ENCODE data around the gene SSR2.

Gene SSR2

DNA sequence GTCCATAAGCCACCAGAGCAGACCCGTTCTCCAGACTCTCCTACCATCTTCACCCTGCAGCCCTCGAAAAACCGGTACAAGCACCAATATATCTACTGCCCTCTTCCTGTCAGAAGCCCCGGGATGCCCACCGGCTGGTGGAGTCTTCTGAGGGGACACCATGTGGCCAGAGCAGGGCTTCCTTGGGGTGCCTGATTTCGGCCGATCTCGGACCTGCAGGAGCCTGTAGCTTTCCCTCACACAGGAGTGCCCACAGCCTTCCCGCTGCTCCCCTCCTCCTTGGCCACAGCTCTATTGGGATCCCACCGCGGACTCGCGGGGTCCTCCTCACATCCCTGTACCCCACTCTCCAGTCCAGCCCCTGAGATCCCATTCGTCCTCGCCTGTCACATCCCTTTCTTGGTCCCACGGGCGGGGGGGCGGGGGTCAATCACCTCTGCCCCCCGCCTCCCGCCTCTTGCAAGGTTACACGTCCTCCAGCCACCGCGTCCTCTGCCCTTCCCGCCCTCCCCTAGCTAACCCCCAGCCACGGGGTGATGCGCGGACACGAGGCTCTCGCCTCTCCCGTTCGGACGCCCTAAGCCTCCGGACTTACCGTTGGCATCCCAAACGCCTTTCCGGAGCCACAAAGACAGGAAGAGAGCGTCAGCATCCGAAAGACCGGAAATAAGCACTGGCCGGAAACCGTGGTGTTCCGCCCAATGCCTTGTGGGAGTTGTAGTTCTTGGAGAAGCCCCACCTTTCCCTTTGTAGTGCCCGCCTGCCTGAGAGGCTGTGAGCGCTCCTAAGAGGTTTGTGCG is at the start of gene SSR2:
Gene SSR2 (minus strand): TSS at position 659 of the 800 bp plus-strand sequence. CDS start 784 bp downstream, outside the sequence.
- no peak for TF ChIP-seq Cebpa-rat (IDR thresholded peaks at IDR 0.05)
- peak within 1 kb of the TSS; percentile 82 for H3K4me3 ChIP-seq
- H3K9ac ChIP-seq: peak within 1 kb of the TSS; percentile 86
- no peaks in the 10 kb centered on the region for H3K27me3 ChIP-seq
- H3K27ac ChIP-seq: peak within 1 kb of the TSS; percentile 82
- no peaks in the 10 kb centered on the region for H3K9me3 ChIP-seq
- H4K20me1 ChIP-seq: 0 out of 2 replicates have a peak, but pooled peaks cover 6% of the 10 kb centered on the region
- H3K4me1 ChIP-seq: peaks cover 35% of the 10 kb centered on the region
- peak within 1 kb of the TSS; percentile 90 for H3K4me2 ChIP-seq
- peaks cover 42% of the 10 kb centered on the region for H3K36me3 ChIP-seq

DNA sequence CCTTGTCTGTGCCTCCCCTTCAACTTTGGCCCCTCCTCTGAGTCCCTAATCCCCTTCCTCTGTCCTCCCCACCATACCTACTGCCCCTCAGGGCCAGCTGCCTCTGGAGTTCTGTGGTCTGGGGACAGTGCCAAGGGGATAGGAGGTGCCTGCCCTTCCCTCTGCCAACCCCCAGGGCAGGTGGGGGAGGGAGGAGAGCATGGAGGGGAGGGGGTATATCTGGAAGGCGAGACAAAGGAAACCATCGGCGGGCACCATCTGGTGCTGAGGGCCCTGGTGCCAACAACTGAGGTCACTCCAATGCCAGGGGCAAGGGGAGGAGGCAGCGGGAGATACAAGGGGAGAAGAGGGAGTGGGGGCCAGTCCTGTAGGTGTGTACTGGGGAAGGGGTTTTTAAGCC is 49.8 kb upstream of the SSR2 start:
- H4K20me1 ChIP-seq: peaks cover 47% of the 10 kb centered on the region
- peak overlapping the region; percentile 19; the same call in 1 of the 2 replicates for H3K27ac ChIP-seq
- no peaks in the 10 kb centered on the region for H3K27me3 ChIP-seq
- peak overlapping the region; percentile 32 for H3K4me2 ChIP-seq
- H3K4me3 ChIP-seq: no peak overlapping the region
- no peaks in the 10 kb centered on the region for H3K9me3 ChIP-seq
- TF ChIP-seq Cebpa-rat (IDR thresholded peaks at IDR 0.05): no peak
- peaks cover 54% of the 10 kb centered on the region for H3K4me1 ChIP-seq
- H3K36me3 ChIP-seq: peaks cover 29% of the 10 kb centered on the region
- H3K9ac ChIP-seq: no peak overlapping the region

DNA sequence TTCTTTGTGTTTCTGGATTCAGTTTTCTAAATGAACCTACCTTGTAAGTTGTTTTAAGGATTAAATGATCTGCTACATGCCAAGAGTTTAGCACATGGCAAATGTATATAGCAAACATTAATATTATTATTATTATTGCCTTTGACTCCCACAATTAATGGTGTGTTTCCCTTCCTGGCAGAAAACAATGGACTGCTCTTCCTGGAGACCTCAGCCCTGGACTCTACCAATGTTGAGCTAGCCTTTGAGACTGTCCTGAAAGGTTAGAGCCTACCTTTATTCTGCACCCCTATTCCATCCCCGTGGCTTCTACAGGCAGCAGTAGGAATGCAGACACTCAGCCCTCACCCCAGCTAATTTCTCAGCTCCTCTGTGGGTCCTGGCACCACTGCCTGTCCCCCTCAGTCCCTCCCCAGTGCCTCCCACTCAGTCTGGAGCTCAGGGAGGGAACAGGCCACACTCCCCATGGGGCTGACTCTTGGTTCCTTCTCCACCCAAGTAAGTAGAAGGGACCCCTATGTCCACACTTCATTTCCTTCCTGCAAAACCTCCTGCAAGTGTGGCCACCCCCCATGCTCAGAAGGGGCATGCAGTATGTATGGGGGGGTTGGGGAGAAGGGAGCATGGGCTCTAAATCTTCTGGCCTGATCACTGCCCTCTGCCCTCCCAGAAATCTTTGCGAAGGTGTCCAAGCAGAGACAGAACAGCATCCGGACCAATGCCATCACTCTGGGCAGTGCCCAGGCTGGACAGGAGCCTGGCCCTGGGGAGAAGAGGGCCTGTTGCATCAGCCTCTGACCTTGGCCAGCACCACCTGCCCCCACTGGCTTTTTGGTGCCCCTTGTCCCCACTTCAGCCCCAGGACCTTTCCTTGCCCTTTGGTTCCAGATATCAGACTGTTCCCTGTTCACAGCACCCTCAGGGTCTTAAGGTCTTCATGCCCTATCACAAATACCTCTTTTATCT is 49.0 kb upstream of the SSR2 start:
- H3K4me3 ChIP-seq: no peak overlapping the region
- H3K36me3 ChIP-seq: peaks cover 21% of the 10 kb centered on the region
- no peaks in the 10 kb centered on the region for H3K27me3 ChIP-seq
- no peak overlapping the region for H3K9ac ChIP-seq
- no peaks in the 10 kb centered on the region for H3K9me3 ChIP-seq
- H3K4me2 ChIP-seq: peak overlapping the region; percentile 32
- H3K27ac ChIP-seq: no peak overlapping the region; the same call in 1 of the 2 replicates
- peaks cover 40% of the 10 kb centered on the region for H4K20me1 ChIP-seq
- peaks cover 54% of the 10 kb centered on the region for H3K4me1 ChIP-seq
- no peak for TF ChIP-seq Cebpa-rat (IDR thresholded peaks at IDR 0.05)

DNA sequence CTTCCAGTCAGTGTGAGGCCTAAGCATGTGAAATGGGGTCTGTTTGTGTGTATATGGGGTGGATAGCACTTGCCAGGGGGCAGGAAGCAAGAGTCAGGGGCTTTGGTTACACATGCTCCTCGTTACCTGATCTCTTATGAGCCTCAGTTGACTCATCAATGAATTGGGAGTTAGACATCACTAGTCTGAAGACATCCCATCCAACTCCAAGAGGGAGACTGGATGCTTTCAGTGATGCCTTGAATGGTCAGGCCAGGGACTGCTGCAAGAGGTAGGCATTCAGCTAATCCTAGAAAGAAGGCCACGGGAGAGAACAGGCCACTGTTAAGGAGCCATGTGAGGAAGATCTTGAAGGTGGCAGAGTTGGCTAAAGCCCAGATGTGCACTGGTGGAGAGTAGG is 46.5 kb upstream of the SSR2 start:
- no peak overlapping the region for H3K4me3 ChIP-seq
- no peak for TF ChIP-seq Cebpa-rat (IDR thresholded peaks at IDR 0.05)
- no peaks in the 10 kb centered on the region for H3K27me3 ChIP-seq
- H3K9ac ChIP-seq: no peak overlapping the region
- H3K36me3 ChIP-seq: peaks cover under 1% of the 10 kb centered on the region
- H4K20me1 ChIP-seq: peaks cover 17% of the 10 kb centered on the region
- no peaks in the 10 kb centered on the region for H3K9me3 ChIP-seq
- peaks cover 47% of the 10 kb centered on the region for H3K4me1 ChIP-seq
- H3K4me2 ChIP-seq: no peak overlapping the region
- no peak overlapping the region for H3K27ac ChIP-seq

DNA sequence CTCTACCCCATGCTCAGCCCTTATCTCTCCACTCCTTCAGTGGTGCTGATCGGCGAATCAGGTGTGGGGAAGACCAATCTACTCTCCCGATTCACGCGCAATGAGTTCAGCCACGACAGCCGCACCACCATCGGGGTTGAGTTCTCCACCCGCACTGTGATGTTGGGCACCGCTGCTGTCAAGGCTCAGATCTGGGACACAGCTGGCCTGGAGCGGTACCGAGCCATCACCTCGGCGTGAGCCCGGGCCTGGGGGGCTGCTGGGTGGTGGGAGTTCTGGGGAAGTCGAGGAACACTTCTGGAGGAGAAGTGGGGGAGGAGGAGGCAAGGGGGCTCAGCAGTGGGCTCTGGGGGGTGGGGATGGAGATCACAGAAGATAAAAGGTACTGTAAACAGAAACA is 45.1 kb upstream of the SSR2 start:
- H4K20me1 ChIP-seq: peaks cover 5% of the 10 kb centered on the region
- H3K4me3 ChIP-seq: no peak overlapping the region
- H3K9ac ChIP-seq: no peak overlapping the region
- TF ChIP-seq Cebpa-rat (IDR thresholded peaks at IDR 0.05): no peak
- H3K4me2 ChIP-seq: peak overlapping the region; percentile 42; the same call in 1 of the 2 replicates
- no peak overlapping the region for H3K27ac ChIP-seq
- H3K4me1 ChIP-seq: peaks cover 45% of the 10 kb centered on the region
- H3K9me3 ChIP-seq: no peaks in the 10 kb centered on the region
- no peaks in the 10 kb centered on the region for H3K27me3 ChIP-seq
- no peaks in the 10 kb centered on the region for H3K36me3 ChIP-seq

DNA sequence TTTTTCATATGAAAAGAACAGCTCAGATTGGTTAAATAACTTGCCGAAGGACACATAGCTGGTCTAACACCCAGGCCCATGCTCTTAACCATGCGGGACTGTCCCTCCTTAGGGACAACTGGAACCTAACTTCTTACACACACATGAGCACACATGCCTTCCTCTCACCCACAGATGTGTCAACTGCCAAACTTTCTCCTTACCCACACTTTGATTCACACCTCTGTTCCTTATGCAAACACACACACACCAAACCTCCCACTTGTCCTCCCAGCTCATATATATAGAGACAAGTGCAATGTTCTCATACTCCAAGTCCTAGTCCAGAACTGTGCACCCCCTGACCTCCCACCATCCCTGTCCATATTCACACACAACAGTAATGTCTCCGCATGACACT is 44.5 kb upstream of the SSR2 start:
- Histone ChIP-seq H3K27ac (peak overlapping the region; percentile 5; the same call in 1 of the 2 replicates), H3K36me3 (no peaks in the 10 kb centered on the region), H3K4me1 (peaks cover 39% of the 10 kb centered on the region), H3K4me2 (peak overlapping the region; percentile 42), H3K9me3 (no peaks in the 10 kb centered on the region), H3K4me3 (no peak overlapping the region), H3K27me3 (no peaks in the 10 kb centered on the region), H3K9ac (no peak overlapping the region), H4K20me1 (0 out of 2 replicates have a peak, but pooled peaks cover 4% of the 10 kb centered on the region)
- TF ChIP-seq Cebpa-rat (IDR thresholded peaks at IDR 0.05): no peak

DNA sequence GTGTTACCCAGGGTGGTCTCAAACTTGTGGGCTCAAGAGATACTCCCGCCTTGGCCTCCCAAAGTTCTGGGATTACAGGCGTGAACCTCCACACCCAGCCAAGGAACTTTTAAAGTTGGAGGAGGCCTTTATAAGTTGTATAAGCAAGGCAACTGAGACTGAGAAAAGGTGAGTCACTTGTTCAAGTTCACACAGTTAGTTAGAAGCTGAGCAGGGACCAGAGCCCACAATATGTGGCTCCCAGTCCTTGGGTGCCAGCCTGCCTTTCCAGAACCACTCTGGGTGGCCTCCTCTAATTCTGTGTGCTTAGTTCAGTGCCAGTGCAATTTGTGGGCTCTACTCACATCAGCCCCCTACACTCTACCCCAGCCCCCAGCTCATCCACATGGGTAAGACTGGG is 43.9 kb upstream of the SSR2 start:
- TF ChIP-seq Cebpa-rat (IDR thresholded peaks at IDR 0.05): no peak
- H3K36me3 ChIP-seq: no peaks in the 10 kb centered on the region
- H3K9ac ChIP-seq: no peak overlapping the region; the same call in 1 of the 2 replicates
- H3K4me3 ChIP-seq: no peak overlapping the region
- no peaks in the 10 kb centered on the region for H3K9me3 ChIP-seq
- H3K4me2 ChIP-seq: peak overlapping the region; percentile 42; the same call in 1 of the 2 replicates
- H3K4me1 ChIP-seq: peaks cover 34% of the 10 kb centered on the region
- no peaks in the 10 kb centered on the region for H3K27me3 ChIP-seq
- H4K20me1 ChIP-seq: no peaks in the 10 kb centered on the region
- peak overlapping the region; percentile 5; the same call in 1 of the 2 replicates for H3K27ac ChIP-seq

DNA sequence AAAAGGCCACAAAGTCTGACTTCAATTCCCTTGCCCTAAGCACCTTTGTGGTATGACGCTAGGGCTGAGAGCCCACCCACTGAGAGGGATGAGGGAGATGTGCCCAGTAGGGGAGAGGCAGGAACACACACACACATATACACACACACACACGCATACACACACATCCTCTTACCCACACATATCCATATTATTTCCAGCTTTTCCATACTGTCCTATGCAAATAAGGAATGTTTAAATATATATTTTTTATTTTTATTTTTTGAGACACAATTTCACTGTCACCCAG is 43.2 kb upstream of the SSR2 start:
- Histone ChIP-seq H3K27me3 (no peaks in the 10 kb centered on the region), H4K20me1 (no peaks in the 10 kb centered on the region), H3K4me1 (peaks cover 34% of the 10 kb centered on the region), H3K27ac (no peak overlapping the region), H3K9me3 (no peaks in the 10 kb centered on the region), H3K9ac (no peak overlapping the region), H3K36me3 (0 out of 2 replicates have a peak, but pooled peaks cover under 1% of the 10 kb centered on the region), H3K4me3 (no peak overlapping the region), H3K4me2 (no peak overlapping the region)
- TF ChIP-seq Cebpa-rat (IDR thresholded peaks at IDR 0.05): no peak

DNA sequence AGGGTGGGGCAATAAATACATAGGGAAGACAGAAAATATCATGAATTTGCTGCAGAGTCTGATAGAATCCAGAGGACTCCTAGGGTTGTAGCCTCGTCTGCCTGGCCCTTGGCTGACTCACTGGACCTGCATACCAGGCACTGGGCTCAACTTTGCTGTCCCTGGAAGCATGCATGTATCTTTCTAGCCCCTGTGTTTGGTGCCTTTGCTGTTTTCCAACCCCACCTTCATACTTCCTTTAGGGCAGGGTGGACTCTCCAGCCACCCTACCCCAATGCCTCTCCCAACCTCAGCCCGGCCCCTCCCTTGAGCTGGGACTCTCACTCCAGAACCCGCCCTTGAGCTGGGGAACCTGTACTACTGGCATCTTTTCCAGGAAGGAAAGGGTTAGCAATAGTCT is 41.4 kb upstream of the SSR2 start:
- Histone ChIP-seq H3K9ac (no peak overlapping the region), H3K27ac (no peak overlapping the region), H3K27me3 (no peaks in the 10 kb centered on the region), H4K20me1 (no peaks in the 10 kb centered on the region), H3K9me3 (no peaks in the 10 kb centered on the region), H3K36me3 (peaks cover 17% of the 10 kb centered on the region), H3K4me2 (no peak overlapping the region), H3K4me1 (peaks cover 34% of the 10 kb centered on the region), H3K4me3 (no peak overlapping the region)
- TF ChIP-seq Cebpa-rat (IDR thresholded peaks at IDR 0.05): no peak

Data from BLaER1 (cell line).